Inflammatory macrophage treated with lipopolysaccharide for 1 hour (primary cell): ENCODE results near the gene SLC22A12.

Source experiments
- DNase-seq, 2 donors: peaks; one replicate each; pipeline ENCODE4 v3.0.0-alpha.2; 2020 to 2022

The SLC22A12 gene

GRCh38 chr11:64605656-64606585 lies 14.9 kb downstream of the SLC22A12 start:
- DNase-seq, result no peak

- DNase-seq, result no peak
Measured at GRCh38 chr11:64606796-64607380, 15.9 kb downstream of the SLC22A12 start.

GRCh38 chr11:64607381-64607985 lies 16.5 kb downstream of the SLC22A12 start:
- DNase-seq, result no peak

GRCh38 chr11:64608046-64608445 lies 17.0 kb downstream of the SLC22A12 start:
- no peak for DNase-seq

GRCh38 chr11:64608636-64609035 lies 17.6 kb downstream of the SLC22A12 start:
- no peak for DNase-seq

- no peak for DNase-seq
Measured at GRCh38 chr11:64609436-64610047, 18.5 kb downstream of the SLC22A12 start.

GRCh38 chr11:64610596-64610995 lies 19.6 kb downstream of the SLC22A12 start:
- no peak for DNase-seq

- DNase-seq, result no peak
Measured at GRCh38 chr11:64611176-64611575, 20.2 kb downstream of the SLC22A12 start.

GRCh38 chr11:64611869-64612646 lies 21.0 kb downstream of the SLC22A12 start:
- DNase-seq, result peak; percentile 58 to 82

GRCh38 chr11:64613648-64614047 lies 22.6 kb downstream of the SLC22A12 start:
- DNase-seq, result no peak

- peak; percentile 5 to 37 for DNase-seq
Measured at GRCh38 chr11:64614917-64615316, 23.9 kb downstream of the SLC22A12 start.

GRCh38 chr11:64616817-64617216 lies 25.8 kb downstream of the SLC22A12 start:
- no peak for DNase-seq

- no peak for DNase-seq
Measured at GRCh38 chr11:64619196-64619595, 28.2 kb downstream of the SLC22A12 start.

- DNase-seq, result no peak
Measured at GRCh38 chr11:64619811-64620380, 28.9 kb downstream of the SLC22A12 start.

- no peak for DNase-seq
Measured at GRCh38 chr11:64620381-64620971, 29.5 kb downstream of the SLC22A12 start.

- DNase-seq, result no peak
Measured at GRCh38 chr11:64621283-64622019, 30.4 kb downstream of the SLC22A12 start.

- DNase-seq, result no peak
Measured at GRCh38 chr11:64622681-64623080, 31.7 kb downstream of the SLC22A12 start.

- DNase-seq, result peak; percentile 54 to 62
Measured at GRCh38 chr11:64624883-64625481, 34.0 kb downstream of the SLC22A12 start.

GRCh38 chr11:64626637-64627036 lies 35.6 kb downstream of the SLC22A12 start:
- DNase-seq, result no peak

- DNase-seq, result no peak
Measured at GRCh38 chr11:64627371-64627770, 36.4 kb downstream of the SLC22A12 start.

- DNase-seq, result no peak
Measured at GRCh38 chr11:64628596-64628995, 37.6 kb downstream of the SLC22A12 start.
